PC-9 (cell line): ENCODE measurements around the gene NUP107.

Source experiments
- CTCF ChIP-seq: fragments of 200-600 bp; sonication (generic); conservative IDR thresholded peaks from 2 replicates; pipeline ENCODE4 v1.6.1; 2017; ENCODE audit warnings: mixed run types, antibody characterized with exemption, mild to moderate bottlenecking, moderate library complexity
- EZH2 ChIP-seq: fragments of 200-600 bp; sonication (generic); IDR thresholded peaks from 2 replicates; pipeline ENCODE4 v1.8.0; 2017; ENCODE audit warnings: antibody characterized with exemption, low read depth

GRCh38 chr12:68786929-68787328 is 100.2 kb downstream of the NUP107 start:
- no peak for TF ChIP-seq EZH2
- no peak for TF ChIP-seq CTCF
